ENCODE results near the gene PYROXD2. TPM values are rescaled to one million over a fixed set of nuclear protein-coding genes. Genes with fewer than 3 reads are reported as not detected.

The PYROXD2 gene
- total RNA-seq, 1 experiment from 2014 or later: 2.2 TPM

GRCh38 chr10:98407017-98407743 is 7.8 kb downstream of the PYROXD2 start:
- DNase-seq: no peak
- H3K4me3 ChIP-seq (ENCODE audit: low read depth, low read length): no peak overlapping the region
- no peaks in the 10 kb centered on the region for H3K9me3 ChIP-seq
- no peak overlapping the region for H3K4me3 Mint-ChIP-seq (ENCODE audit: unreplicated experiment)
- H3K4me1 ChIP-seq: peaks cover 5% of the 10 kb centered on the region
- intact Hi-C loops (cut with micrococcal nuclease; ENCODE audit: unreplicated experiment): no loop called here
- H3K36me3 Mint-ChIP-seq (ENCODE audit: insufficient read depth, unreplicated experiment): no peaks in the 10 kb centered on the region
- no TSS peak for BruUV-seq (replicated peaks)
- no peaks in the 10 kb centered on the region for H3K27me3 Mint-ChIP-seq (ENCODE audit: insufficient read depth, unreplicated experiment)
- ChIA-PET POLR2A (no interaction called here), CTCF (no interaction called here)
- no peak for TF ChIP-seq CTCF (IDR thresholded peaks at IDR 0.05; ENCODE audit: insufficient read depth in 1 of 2, low read depth in 1 of 2, low read length in 1 of 2, severe bottlenecking in 1 of 2, unreplicated experiment in 1 of 2)
- H3K4me1 Mint-ChIP-seq (ENCODE audit: low read depth, unreplicated experiment): peaks cover 10% of the 10 kb centered on the region
- no peaks in the 10 kb centered on the region for H3K36me3 ChIP-seq (ENCODE audit: control insufficient read depth, insufficient read depth, low read length)
- H3K9me3 Mint-ChIP-seq (ENCODE audit: unreplicated experiment): no peaks in the 10 kb centered on the region
- H3K27me3 ChIP-seq (replicated peaks; ENCODE audit: control insufficient read depth, insufficient read depth, low read length): no peaks in the 10 kb centered on the region
- H3K27ac Mint-ChIP-seq (ENCODE audit: unreplicated experiment): no peak overlapping the region

- CTCF ChIA-PET: no interaction called here
Observed at GRCh38 chr10:98405422-98405821, 9.6 kb downstream of the PYROXD2 start.

More at GRCh38 chr10:98405422-98405821, 9.6 kb downstream of the PYROXD2 start:
- H3K27me3 ChIP-seq (replicated peaks; ENCODE audit: control insufficient read depth, insufficient read depth, low read length): no peaks in the 10 kb centered on the region
- DNase-seq: no peak
- H3K4me1 ChIP-seq: peaks cover 5% of the 10 kb centered on the region
- no peak overlapping the region for H3K4me3 ChIP-seq (ENCODE audit: low read depth, low read length)
- POLR2A ChIA-PET: interaction anchor here (0.6 kb wide), 1 partner anchor 37 kb away, joined by 3 read pairs; no protein-coding TSS in a partner anchor
- H3K36me3 Mint-ChIP-seq (ENCODE audit: insufficient read depth, unreplicated experiment): no peaks in the 10 kb centered on the region
- H3K4me1 Mint-ChIP-seq (ENCODE audit: low read depth, unreplicated experiment): peaks cover 10% of the 10 kb centered on the region
- no peaks in the 10 kb centered on the region for H3K9me3 ChIP-seq
- no TSS peak for BruUV-seq (replicated peaks)
- H3K4me3 Mint-ChIP-seq (ENCODE audit: unreplicated experiment): no peak overlapping the region
- intact Hi-C loops (cut with micrococcal nuclease; ENCODE audit: unreplicated experiment): no loop called here
- H3K27ac Mint-ChIP-seq (ENCODE audit: unreplicated experiment): no peak overlapping the region
- H3K9me3 Mint-ChIP-seq (ENCODE audit: unreplicated experiment): no peaks in the 10 kb centered on the region
- TF ChIP-seq CTCF (IDR thresholded peaks at IDR 0.05; ENCODE audit: insufficient read depth in 1 of 2, low read depth in 1 of 2, low read length in 1 of 2, severe bottlenecking in 1 of 2, unreplicated experiment in 1 of 2): no peak
- H3K36me3 ChIP-seq (ENCODE audit: control insufficient read depth, insufficient read depth, low read length): no peaks in the 10 kb centered on the region
- H3K27me3 Mint-ChIP-seq (ENCODE audit: insufficient read depth, unreplicated experiment): no peaks in the 10 kb centered on the region

Data from Caco-2 (cell line).